ENCODE measurements around the gene STK32B. TPM values are rescaled to one million over a fixed set of nuclear protein-coding genes. Genes with fewer than 3 reads are reported as not detected.

The STK32B gene
- total RNA-seq, 2 experiments from 2014 or later = not detected

DNA sequence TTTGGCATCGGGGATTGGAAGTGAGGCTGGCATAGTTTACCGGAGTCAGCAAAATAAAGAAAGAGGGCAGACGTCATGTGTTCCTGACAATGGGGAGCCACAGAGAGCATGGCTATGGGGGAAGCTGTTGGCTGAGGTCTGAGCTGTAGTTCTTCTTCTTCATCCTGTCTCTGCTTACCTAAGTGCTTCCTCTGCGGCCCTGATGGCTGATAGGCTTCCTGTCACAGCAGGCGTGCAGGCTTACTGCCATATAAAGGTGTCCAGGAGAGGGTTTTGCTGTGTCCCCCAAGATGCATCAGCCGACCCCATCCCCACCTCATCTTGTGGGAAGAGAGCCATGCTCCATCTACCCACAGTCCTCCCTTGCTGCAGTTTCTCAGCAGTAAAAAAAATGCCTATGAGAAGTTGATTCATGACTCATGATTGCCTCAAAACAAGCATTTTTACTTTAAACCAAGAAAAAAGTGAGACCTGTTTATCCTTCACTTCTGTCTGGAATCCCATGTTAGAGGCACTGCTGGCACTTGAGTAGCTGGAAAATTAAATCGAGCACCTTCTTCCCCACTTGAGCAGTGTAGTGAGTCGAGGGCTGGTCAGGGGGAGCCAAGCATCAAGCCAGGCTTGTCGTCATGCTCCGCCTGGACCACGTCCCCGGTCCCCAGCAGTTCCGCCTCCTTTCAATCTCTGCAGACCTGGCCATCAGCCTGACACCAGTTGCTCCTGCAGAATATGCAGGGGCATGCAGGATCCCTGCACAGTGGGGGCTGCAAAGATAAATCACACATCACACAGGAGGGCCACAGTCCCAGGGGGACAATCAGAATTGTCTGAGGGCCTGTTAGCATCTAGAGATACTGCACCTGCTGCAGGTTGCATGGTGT, 419.3 kb downstream of the STK32B start:
- H3K4me3 ChIP-seq (ENCODE audit: low read depth, low read length, poor library complexity, severe bottlenecking) = no peak overlapping the region
- H4K20me1 ChIP-seq (ENCODE audit: insufficient read depth, low read length) = no peaks in the 10 kb centered on the region
- no peak overlapping the region for H3K4me2 ChIP-seq (ENCODE audit: low read length)
- no peak overlapping the region for H2AFZ ChIP-seq (ENCODE audit: low read length)
- POLR2A ChIA-PET = no interaction called here
- H3K9me3 ChIP-seq (ENCODE audit: low read length) = no peaks in the 10 kb centered on the region
- no peaks in the 10 kb centered on the region for H3K4me1 ChIP-seq (ENCODE audit: insufficient read depth, low read length, poor library complexity, severe bottlenecking)
- no peak overlapping the region for H3K27ac ChIP-seq (ENCODE audit: low read depth, low read length, poor library complexity, severe bottlenecking)
- DNase-seq (ENCODE audit: low spot score) = no peak
- intact Hi-C loops (cut with micrococcal nuclease; ENCODE audit: unreplicated experiment) = no loop called here
- no TSS peak for BruUV-seq (replicated peaks)
- H3K36me3 ChIP-seq (ENCODE audit: insufficient read depth, low read length) = no peaks in the 10 kb centered on the region
- CTCF ChIA-PET (ENCODE audit: unreplicated experiment) = no interaction called here
- TF ChIP-seq EZH2phosphoT487 (IDR thresholded peaks at IDR 0.05; ENCODE audit: borderline replicate concordance, low read depth, low read length) = no peak
- TF ChIP-seq, protein P1, sequence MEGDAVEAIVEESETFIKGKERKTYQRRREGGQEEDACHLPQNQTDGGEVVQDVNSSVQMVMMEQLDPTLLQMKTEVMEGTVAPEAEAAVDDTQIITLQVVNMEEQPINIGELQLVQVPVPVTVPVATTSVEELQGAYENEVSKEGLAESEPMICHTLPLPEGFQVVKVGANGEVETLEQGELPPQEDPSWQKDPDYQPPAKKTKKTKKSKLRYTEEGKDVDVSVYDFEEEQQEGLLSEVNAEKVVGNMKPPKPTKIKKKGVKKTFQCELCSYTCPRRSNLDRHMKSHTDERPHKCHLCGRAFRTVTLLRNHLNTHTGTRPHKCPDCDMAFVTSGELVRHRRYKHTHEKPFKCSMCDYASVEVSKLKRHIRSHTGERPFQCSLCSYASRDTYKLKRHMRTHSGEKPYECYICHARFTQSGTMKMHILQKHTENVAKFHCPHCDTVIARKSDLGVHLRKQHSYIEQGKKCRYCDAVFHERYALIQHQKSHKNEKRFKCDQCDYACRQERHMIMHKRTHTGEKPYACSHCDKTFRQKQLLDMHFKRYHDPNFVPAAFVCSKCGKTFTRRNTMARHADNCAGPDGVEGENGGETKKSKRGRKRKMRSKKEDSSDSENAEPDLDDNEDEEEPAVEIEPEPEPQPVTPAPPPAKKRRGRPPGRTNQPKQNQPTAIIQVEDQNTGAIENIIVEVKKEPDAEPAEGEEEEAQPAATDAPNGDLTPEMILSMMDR (conservative IDR thresholded peaks at IDR 0.05; ENCODE audit: low read length) = no peak
- no peaks in the 10 kb centered on the region for H3K9me2 ChIP-seq (ENCODE audit: insufficient read depth, low read length)
- no peaks in the 10 kb centered on the region for H3K79me2 ChIP-seq (ENCODE audit: insufficient read depth, low read depth, low read length)

- Histone ChIP-seq H3K4me1 (ENCODE audit: insufficient read depth, low read length, poor library complexity, severe bottlenecking) (no peaks in the 10 kb centered on the region), H3K9me2 (ENCODE audit: insufficient read depth, low read length) (no peaks in the 10 kb centered on the region), H3K36me3 (ENCODE audit: insufficient read depth, low read length) (no peaks in the 10 kb centered on the region), H3K79me2 (ENCODE audit: insufficient read depth, low read depth, low read length) (no peaks in the 10 kb centered on the region), H3K27ac (ENCODE audit: low read depth, low read length, poor library complexity, severe bottlenecking) (no peak overlapping the region), H4K20me1 (ENCODE audit: insufficient read depth, low read length) (no peaks in the 10 kb centered on the region), H3K4me3 (ENCODE audit: low read depth, low read length, poor library complexity, severe bottlenecking) (no peak overlapping the region), H2AFZ (ENCODE audit: low read length) (no peak overlapping the region), H3K9me3 (ENCODE audit: low read length) (no peaks in the 10 kb centered on the region), H3K4me2 (ENCODE audit: low read length) (no peak overlapping the region)
- TF ChIP-seq EZH2phosphoT487 (IDR thresholded peaks at IDR 0.05; ENCODE audit: borderline replicate concordance, low read depth, low read length) = no peak
- TF ChIP-seq, protein P1 (conservative IDR thresholded peaks at IDR 0.05; ENCODE audit: low read length) = no peak
- POLR2A ChIA-PET = no interaction called here
- intact Hi-C loops (cut with micrococcal nuclease; ENCODE audit: unreplicated experiment) = no loop called here
- CTCF ChIA-PET (ENCODE audit: unreplicated experiment) = no interaction called here
- no TSS peak for BruUV-seq (replicated peaks)
- no peak for DNase-seq (ENCODE audit: low spot score)
These were observed 419.9 kb downstream of the STK32B start for GRCh38 chr4:5471206-5471605.

- Histone ChIP-seq H2AFZ (ENCODE audit: low read length) (no peak overlapping the region), H3K4me3 (ENCODE audit: low read depth, low read length, poor library complexity, severe bottlenecking) (no peak overlapping the region), H3K79me2 (ENCODE audit: insufficient read depth, low read depth, low read length) (no peaks in the 10 kb centered on the region), H4K20me1 (ENCODE audit: insufficient read depth, low read length) (no peaks in the 10 kb centered on the region), H3K4me2 (ENCODE audit: low read length) (no peak overlapping the region), H3K9me2 (ENCODE audit: insufficient read depth, low read length) (no peaks in the 10 kb centered on the region), H3K27ac (ENCODE audit: low read depth, low read length, poor library complexity, severe bottlenecking) (no peak overlapping the region), H3K36me3 (ENCODE audit: insufficient read depth, low read length) (no peaks in the 10 kb centered on the region), H3K9me3 (ENCODE audit: low read length) (no peaks in the 10 kb centered on the region), H3K4me1 (ENCODE audit: insufficient read depth, low read length, poor library complexity, severe bottlenecking) (no peaks in the 10 kb centered on the region)
- POLR2A ChIA-PET = no interaction called here
- intact Hi-C loops (cut with micrococcal nuclease; ENCODE audit: unreplicated experiment) = no loop called here
- DNase-seq (ENCODE audit: low spot score) = no peak
- no TSS peak for BruUV-seq (replicated peaks)
- CTCF ChIA-PET (ENCODE audit: unreplicated experiment) = no interaction called here
- TF ChIP-seq, protein P1 (conservative IDR thresholded peaks at IDR 0.05; ENCODE audit: low read length) = no peak
- TF ChIP-seq EZH2phosphoT487 (IDR thresholded peaks at IDR 0.05; ENCODE audit: borderline replicate concordance, low read depth, low read length) = no peak
These were observed 420.4 kb downstream of the STK32B start for GRCh38 chr4:5471691-5472090.
